Liver (tissue), 9 donors: ENCODE measurements around the gene SIM2. TPM values are rescaled to one million over a fixed set of nuclear protein-coding genes. Genes with fewer than 3 reads are reported as not detected.

Source experiments
- DNase-seq: peaks from one replicate; pipeline ENCODE4 v3.0.0-alpha.2; 2017; ENCODE audit warnings: low spot score
- H3K27ac ChIP-seq, 2 donors: one replicate each; pipeline ENCODE4 v1.7.0; 2013; ENCODE audit warnings: inconsistent platforms in 2 of 2, low read length in 2 of 2, control low read depth in 1 of 2, low read depth in 1 of 2, mild to moderate bottlenecking in 1 of 2
- H3K27me3 ChIP-seq, 4 donors: one replicate each; pipeline versions ENCODE4 v1.6.1 to v1.7.0; 2013; ENCODE audit warnings: low read length in 3 of 4, inconsistent platforms in 1 of 4, mild to moderate bottlenecking in 1 of 4, moderate library complexity in 1 of 4; ENCODE audit not compliant: control insufficient read depth in 4 of 4, insufficient read depth in 4 of 4
- H3K36me3 ChIP-seq, 4 donors: one replicate each; pipeline versions ENCODE4 v1.6.1 to v1.7.0; 2013; ENCODE audit warnings: low read length in 3 of 4, mild to moderate bottlenecking in 3 of 4, low read depth in 1 of 4, moderate library complexity in 1 of 4; ENCODE audit not compliant: control insufficient read depth in 4 of 4, insufficient read depth in 3 of 4
- H3K4me1 ChIP-seq, 4 donors: one replicate each; pipeline versions ENCODE4 v1.6.1 to v1.7.0; 2013; ENCODE audit warnings: low read length in 3 of 4, mild to moderate bottlenecking in 3 of 4, moderate library complexity in 1 of 4; ENCODE audit not compliant: control insufficient read depth in 4 of 4, insufficient read depth in 4 of 4
- H3K4me3 ChIP-seq, 3 donors: one replicate each; pipeline versions ENCODE4 v1.6.1 to v1.7.0; 2013; ENCODE audit warnings: low read length in 3 of 3, control low read depth in 1 of 3, low read depth in 1 of 3, mild to moderate bottlenecking in 1 of 3
- H3K9ac ChIP-seq, 2 donors: one replicate each; pipeline ENCODE4 v1.7.0; 2013; ENCODE audit warnings: low read length in 2 of 2, mild to moderate bottlenecking in 2 of 2, moderate library complexity in 2 of 2, control low read depth in 1 of 2, low read depth in 1 of 2
- H3K9me3 ChIP-seq, 4 donors: one replicate each; pipeline versions ENCODE4 v1.6.1 to v1.7.0; 2013; ENCODE audit warnings: low read length in 3 of 4; ENCODE audit not compliant: control insufficient read depth in 4 of 4
- EGR1 ChIP-seq, 2 donors: IDR thresholded peaks; 2 replicates each; pipeline ENCODE4 v1.6.1; 2016 to 2018; ENCODE audit warnings: antibody characterized with exemption in 2 of 2, low read depth in 2 of 2
- FOXA1 ChIP-seq: IDR thresholded peaks from 2 replicates; pipeline ENCODE4 v1.6.1; 2016; ENCODE audit warnings: antibody characterized with exemption
- FOXA2 ChIP-seq: IDR thresholded peaks from 2 replicates; pipeline ENCODE4 v1.6.1; 2016; ENCODE audit warnings: antibody characterized with exemption
- GABPA ChIP-seq, 2 donors: IDR thresholded peaks in 1 of 2; conservative IDR thresholded peaks in 1 of 2; 2 replicates each; pipeline ENCODE4 v1.6.1; 2016; ENCODE audit warnings: antibody characterized with exemption in 2 of 2, mild to moderate bottlenecking in 1 of 2, moderate library complexity in 1 of 2
- HNF4A ChIP-seq, 2 donors: conservative IDR thresholded peaks; 2 replicates each; pipeline ENCODE4 v1.6.1; 2016; ENCODE audit warnings: antibody characterized with exemption in 2 of 2, mild to moderate bottlenecking in 2 of 2
- HNF4G ChIP-seq: IDR thresholded peaks from 2 replicates; pipeline ENCODE4 v1.6.1; 2016; ENCODE audit warnings: antibody characterized with exemption
- JUND ChIP-seq, 2 donors: IDR thresholded peaks; 2 replicates each; pipeline ENCODE4 v1.6.1; 2016; ENCODE audit warnings: antibody characterized with exemption in 2 of 2
- NR2F2 ChIP-seq: IDR thresholded peaks from 2 replicates; pipeline ENCODE4 v1.6.1; 2016; ENCODE audit warnings: antibody characterized with exemption
- RAD21 ChIP-seq, 2 donors: IDR thresholded peaks; 2 replicates each; pipeline ENCODE4 v1.6.1; 2016; ENCODE audit warnings: antibody characterized with exemption in 2 of 2, mild to moderate bottlenecking in 2 of 2
- RXRA ChIP-seq, 2 donors: IDR thresholded peaks; 2 replicates each; pipeline ENCODE4 v1.6.1; 2017 to 2018; ENCODE audit warnings: antibody characterized with exemption in 2 of 2, mild to moderate bottlenecking in 1 of 2
- TAF1 ChIP-seq: conservative IDR thresholded peaks from 2 replicates; pipeline ENCODE4 v1.6.1; 2016; ENCODE audit warnings: antibody characterized with exemption, mild to moderate bottlenecking
- YY1 ChIP-seq: IDR thresholded peaks from 2 replicates; pipeline ENCODE4 v1.6.1; 2016; ENCODE audit warnings: antibody characterized with exemption, mild to moderate bottlenecking
- WGBS: extraction: QIAGEN DNeasy Blood & Tissue Kit; methylation state at CpG from one replicate; pipeline ENCODE4 v1.1.7; 2013; 5-methylcytosine and 5-hydroxymethylcytosine counted together
- polyA plus RNA-seq, 2 donors: library from polyadenylated mRNA; stranded (reverse) in 1 of 2; unstranded in 1 of 2; fragments of 200-250 nt in 1 of 2; fragments of >200 nt in 1 of 2; fragmentation: Nextera tagmentation in 1 of 2; extraction: Ambion mirVana in 1 of 2; gene quantifications; one replicate each; pipeline versions ENCODE4 v1.2.1 to v1.2.3, GENCODE V29; 2013 to 2015
- total RNA-seq, 2 donors: library from RNA; depleted of rRNA; stranded (reverse); fragments of >200 nt; gene quantifications; one replicate each; pipeline ENCODE4 v1.2.3, GENCODE V29; 2014
- TF ChIP-seq, protein P1 (sequence below): IDR thresholded peaks from 2 replicates; pipeline ENCODE4 v1.6.1; 2016; ENCODE audit warnings: antibody characterized with exemption, mild to moderate bottlenecking
- TF ChIP-seq, protein P2 (sequence below): IDR thresholded peaks from 2 replicates; pipeline ENCODE4 v1.6.1; 2016; ENCODE audit warnings: antibody characterized with exemption
- TF ChIP-seq, protein P3 (sequence below): fragments of 150-350 bp; IDR thresholded peaks from 2 replicates; pipeline ENCODE4 v1.5.1; 2017; ENCODE audit warnings: improper control_type of control experiment, low read depth, low read length; ENCODE audit not compliant: missing input control
- TF ChIP-seq, protein P4 (sequence below): IDR thresholded peaks from 2 replicates; pipeline ENCODE4 v1.6.1; 2016; ENCODE audit warnings: antibody characterized with exemption
- TF ChIP-seq, protein P5 (sequence below): IDR thresholded peaks from 2 replicates; pipeline ENCODE4 v1.6.1; 2016; ENCODE audit warnings: antibody characterized with exemption
- donor health status: healthy.
- donor health status: healthy.
- donor health status: healthy.
- donor health status: healthy.
- donor health status: healthy.

Gene SIM2
- total and polyA plus RNA-seq, 4 donors = 0.19 TPM; not detected in 3

DNA sequence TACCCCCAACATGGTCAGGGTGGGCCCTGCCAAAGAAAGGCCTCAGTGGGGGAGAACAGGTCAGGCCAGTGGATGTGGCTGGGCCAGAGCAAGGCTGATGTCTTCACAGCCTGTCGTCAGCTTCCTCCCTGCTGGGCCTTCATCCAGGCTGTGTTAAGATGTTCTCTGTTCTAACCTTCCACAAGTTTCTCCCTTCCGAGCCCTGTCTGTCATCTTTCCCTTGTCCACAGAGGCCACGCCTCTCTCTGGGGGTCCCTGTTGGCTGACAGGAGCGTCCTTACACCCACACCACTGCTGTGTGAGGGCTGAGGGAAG lies 36.2 kb downstream of the SIM2 start:
- no peak overlapping the region for H3K27ac ChIP-seq
- H3K9ac ChIP-seq = no peak overlapping the region
- no peak for DNase-seq
- H3K27me3 ChIP-seq = no peaks in the 10 kb centered on the region
- no peaks in the 10 kb centered on the region for H3K36me3 ChIP-seq
- no peaks in the 10 kb centered on the region for H3K9me3 ChIP-seq
- no peak overlapping the region for H3K4me3 ChIP-seq
- 69% methylated on average over 4 of the region's 4 CpGs for WGBS
- peaks cover 0 to 5% (median 4%) of the 10 kb centered on the region in 4 donors for H3K4me1 ChIP-seq
- TF ChIP-seq YY1 (no peak), EGR1 (IDR thresholded peaks at IDR 0.05; ENCODE audit: low read depth in 2 of 2) (no peak), GABPA (IDR thresholded peaks at IDR 0.05 in 1 of 2, conservative IDR thresholded peaks at IDR 0.05 in 1 of 2) (no peak)
- TF ChIP-seq, protein P1, sequence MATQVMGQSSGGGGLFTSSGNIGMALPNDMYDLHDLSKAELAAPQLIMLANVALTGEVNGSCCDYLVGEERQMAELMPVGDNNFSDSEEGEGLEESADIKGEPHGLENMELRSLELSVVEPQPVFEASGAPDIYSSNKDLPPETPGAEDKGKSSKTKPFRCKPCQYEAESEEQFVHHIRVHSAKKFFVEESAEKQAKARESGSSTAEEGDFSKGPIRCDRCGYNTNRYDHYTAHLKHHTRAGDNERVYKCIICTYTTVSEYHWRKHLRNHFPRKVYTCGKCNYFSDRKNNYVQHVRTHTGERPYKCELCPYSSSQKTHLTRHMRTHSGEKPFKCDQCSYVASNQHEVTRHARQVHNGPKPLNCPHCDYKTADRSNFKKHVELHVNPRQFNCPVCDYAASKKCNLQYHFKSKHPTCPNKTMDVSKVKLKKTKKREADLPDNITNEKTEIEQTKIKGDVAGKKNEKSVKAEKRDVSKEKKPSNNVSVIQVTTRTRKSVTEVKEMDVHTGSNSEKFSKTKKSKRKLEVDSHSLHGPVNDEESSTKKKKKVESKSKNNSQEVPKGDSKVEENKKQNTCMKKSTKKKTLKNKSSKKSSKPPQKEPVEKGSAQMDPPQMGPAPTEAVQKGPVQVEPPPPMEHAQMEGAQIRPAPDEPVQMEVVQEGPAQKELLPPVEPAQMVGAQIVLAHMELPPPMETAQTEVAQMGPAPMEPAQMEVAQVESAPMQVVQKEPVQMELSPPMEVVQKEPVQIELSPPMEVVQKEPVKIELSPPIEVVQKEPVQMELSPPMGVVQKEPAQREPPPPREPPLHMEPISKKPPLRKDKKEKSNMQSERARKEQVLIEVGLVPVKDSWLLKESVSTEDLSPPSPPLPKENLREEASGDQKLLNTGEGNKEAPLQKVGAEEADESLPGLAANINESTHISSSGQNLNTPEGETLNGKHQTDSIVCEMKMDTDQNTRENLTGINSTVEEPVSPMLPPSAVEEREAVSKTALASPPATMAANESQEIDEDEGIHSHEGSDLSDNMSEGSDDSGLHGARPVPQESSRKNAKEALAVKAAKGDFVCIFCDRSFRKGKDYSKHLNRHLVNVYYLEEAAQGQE = no peak
- TF ChIP-seq, protein P2, sequence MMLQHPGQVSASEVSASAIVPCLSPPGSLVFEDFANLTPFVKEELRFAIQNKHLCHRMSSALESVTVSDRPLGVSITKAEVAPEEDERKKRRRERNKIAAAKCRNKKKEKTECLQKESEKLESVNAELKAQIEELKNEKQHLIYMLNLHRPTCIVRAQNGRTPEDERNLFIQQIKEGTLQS = no peak
- TF ChIP-seq, protein P3, sequence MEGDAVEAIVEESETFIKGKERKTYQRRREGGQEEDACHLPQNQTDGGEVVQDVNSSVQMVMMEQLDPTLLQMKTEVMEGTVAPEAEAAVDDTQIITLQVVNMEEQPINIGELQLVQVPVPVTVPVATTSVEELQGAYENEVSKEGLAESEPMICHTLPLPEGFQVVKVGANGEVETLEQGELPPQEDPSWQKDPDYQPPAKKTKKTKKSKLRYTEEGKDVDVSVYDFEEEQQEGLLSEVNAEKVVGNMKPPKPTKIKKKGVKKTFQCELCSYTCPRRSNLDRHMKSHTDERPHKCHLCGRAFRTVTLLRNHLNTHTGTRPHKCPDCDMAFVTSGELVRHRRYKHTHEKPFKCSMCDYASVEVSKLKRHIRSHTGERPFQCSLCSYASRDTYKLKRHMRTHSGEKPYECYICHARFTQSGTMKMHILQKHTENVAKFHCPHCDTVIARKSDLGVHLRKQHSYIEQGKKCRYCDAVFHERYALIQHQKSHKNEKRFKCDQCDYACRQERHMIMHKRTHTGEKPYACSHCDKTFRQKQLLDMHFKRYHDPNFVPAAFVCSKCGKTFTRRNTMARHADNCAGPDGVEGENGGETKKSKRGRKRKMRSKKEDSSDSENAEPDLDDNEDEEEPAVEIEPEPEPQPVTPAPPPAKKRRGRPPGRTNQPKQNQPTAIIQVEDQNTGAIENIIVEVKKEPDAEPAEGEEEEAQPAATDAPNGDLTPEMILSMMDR = no peak
- TF ChIP-seq, protein P4, sequence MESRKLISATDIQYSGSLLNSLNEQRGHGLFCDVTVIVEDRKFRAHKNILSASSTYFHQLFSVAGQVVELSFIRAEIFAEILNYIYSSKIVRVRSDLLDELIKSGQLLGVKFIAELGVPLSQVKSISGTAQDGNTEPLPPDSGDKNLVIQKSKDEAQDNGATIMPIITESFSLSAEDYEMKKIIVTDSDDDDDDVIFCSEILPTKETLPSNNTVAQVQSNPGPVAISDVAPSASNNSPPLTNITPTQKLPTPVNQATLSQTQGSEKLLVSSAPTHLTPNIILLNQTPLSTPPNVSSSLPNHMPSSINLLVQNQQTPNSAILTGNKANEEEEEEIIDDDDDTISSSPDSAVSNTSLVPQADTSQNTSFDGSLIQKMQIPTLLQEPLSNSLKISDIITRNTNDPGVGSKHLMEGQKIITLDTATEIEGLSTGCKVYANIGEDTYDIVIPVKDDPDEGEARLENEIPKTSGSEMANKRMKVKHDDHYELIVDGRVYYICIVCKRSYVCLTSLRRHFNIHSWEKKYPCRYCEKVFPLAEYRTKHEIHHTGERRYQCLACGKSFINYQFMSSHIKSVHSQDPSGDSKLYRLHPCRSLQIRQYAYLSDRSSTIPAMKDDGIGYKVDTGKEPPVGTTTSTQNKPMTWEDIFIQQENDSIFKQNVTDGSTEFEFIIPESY = no peak

DNA sequence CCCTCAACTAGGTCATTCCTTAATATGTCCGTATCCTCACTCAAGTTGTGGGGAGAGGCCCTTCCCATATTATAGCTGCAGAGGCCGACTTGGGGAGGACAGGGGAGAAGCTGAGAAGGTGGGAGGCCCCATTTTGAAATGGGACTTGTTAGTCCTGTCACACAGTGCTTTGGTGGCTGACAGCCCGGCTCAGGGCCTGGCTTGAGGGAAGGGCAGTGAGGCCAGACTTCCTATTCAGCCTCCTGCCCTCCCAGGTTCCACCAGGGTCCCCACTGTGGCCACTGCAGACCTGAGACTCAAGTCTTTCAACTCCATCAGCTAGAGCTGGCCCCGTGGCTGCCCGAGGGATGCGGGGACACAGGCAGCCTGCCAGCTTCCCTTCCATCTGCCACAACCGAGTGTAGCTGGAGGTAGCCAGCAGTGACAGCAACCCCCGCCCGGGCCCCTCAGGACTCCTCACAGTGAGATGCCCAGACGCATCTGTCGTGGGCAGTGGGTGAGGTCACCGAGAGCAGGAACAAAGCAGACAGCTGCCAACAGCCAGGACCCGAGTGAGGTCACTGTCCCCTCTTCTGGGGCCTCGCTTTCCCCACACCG lies 36.9 kb downstream of the SIM2 start:
- Histone ChIP-seq H3K27ac (no peak overlapping the region), H3K4me1 (peaks cover 0 to 3% (median 2%) of the 10 kb centered on the region in 4 donors), H3K4me3 (no peak overlapping the region), H3K27me3 (no peaks in the 10 kb centered on the region), H3K9me3 (no peaks in the 10 kb centered on the region), H3K36me3 (no peaks in the 10 kb centered on the region), H3K9ac (no peak overlapping the region)
- WGBS = 83% methylated on average over 15 of the region's 15 CpGs
- no peak for TF ChIP-seq HNF4A (conservative IDR thresholded peaks at IDR 0.05)
- no peak for TF ChIP-seq YY1
- TF ChIP-seq, protein P4 = no peak
- no peak for TF ChIP-seq RAD21 (IDR thresholded peaks at IDR 0.05)
- TF ChIP-seq, protein P1 = no peak
- TF ChIP-seq FOXA2 = no peak
- no peak for TF ChIP-seq FOXA1
- TF ChIP-seq GABPA (IDR thresholded peaks at IDR 0.05 in 1 of 2, conservative IDR thresholded peaks at IDR 0.05 in 1 of 2) = no peak
- TF ChIP-seq JUND (IDR thresholded peaks at IDR 0.05) = no peak
- no peak for TF ChIP-seq HNF4G
- TF ChIP-seq, protein P5, sequence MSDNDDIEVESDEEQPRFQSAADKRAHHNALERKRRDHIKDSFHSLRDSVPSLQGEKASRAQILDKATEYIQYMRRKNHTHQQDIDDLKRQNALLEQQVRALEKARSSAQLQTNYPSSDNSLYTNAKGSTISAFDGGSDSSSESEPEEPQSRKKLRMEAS = no peak
- no peak for TF ChIP-seq EGR1 (IDR thresholded peaks at IDR 0.05; ENCODE audit: low read depth in 2 of 2)
- no peak for TF ChIP-seq RXRA (IDR thresholded peaks at IDR 0.05)
- TF ChIP-seq, protein P2 = no peak
- no peak for TF ChIP-seq NR2F2
- no peak for TF ChIP-seq TAF1
- DNase-seq = no peak
